Bone marrow (tissue), 2 donors: ENCODE data around the gene REL.
"Not testable (repeated sequence)": the region's sequence is repeated elsewhere in the genome, so short reads cannot be mapped to it uniquely, and the experiment has no call there.

Source experiments
- DNase-seq, 2 donors: peaks; one replicate each; lab custom pipeline; 2025; lab: John Stamatoyannopoulos, UW

The REL gene

DNA sequence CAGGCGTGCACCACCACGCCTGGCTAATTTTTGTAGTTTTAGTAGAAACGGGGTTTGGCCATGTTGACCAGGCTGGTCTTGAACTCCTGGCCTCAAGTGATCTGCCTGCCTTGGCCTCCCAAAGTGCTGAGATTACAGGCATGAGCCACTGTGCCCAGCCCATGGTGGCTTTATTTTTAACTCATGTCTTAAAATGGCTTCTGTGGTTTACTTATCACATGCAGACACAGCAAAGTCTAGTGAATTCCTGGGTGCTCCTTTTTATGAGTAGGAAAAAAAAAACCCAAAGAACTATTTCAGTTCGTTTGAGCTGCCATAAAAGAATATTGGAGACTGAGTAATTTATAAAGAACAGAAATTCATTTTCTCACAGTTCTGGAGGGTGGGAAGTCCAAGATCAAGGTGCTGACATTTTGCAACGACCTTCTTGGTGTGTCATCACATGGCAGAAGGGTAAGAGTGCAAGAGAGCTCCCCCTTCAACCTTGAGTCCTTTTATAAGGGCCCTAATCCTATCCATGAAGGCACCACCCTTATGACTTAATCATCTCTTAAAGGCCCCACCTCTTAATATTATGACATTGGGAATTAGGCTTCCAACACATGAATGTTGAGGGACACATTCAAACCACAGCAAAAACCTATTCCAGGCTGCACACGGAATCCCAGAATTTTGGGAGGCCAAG is 12.6 kb upstream of the REL start:
- DNase-seq: no peak

DNA sequence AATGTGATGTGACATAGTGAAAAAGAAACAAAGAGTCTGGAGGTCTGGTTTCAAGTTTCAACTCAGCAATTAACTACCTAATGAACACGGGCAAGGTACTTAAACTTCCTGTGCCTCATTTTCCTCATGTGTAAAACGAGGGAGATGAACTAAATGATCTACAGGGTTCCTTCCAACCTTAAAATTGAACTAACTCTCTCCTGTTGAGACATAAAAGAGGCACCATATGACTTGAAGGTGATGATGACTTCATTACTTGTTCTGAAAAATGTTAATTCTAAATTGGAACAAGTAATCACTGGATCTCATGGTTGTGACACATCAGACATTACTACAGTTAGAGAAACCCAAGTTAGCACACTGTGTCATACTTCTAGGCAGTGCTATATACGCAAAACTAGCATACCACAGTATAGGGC is 8.9 kb upstream of the REL start:
- DNase-seq: no peak

DNA sequence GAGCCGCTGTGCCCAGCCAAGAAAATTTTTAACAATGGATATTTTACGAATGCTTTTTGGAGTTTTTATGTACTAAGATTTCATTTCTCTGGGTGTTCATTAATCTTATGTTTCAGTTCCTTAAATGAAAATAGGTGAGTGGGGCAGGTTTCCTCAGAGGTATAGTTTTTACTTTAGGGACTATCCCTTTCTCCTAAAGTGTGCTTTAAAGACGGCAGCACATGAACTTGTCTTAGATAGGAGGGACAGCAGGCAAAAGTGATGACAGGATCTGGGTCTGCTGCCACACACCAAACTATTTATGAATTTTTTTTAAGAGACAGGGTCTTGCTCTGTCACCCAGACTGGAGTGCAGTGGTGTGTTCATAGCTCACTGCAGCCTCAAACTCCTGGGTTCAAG is 8.0 kb upstream of the REL start:
- no peak for DNase-seq

DNA sequence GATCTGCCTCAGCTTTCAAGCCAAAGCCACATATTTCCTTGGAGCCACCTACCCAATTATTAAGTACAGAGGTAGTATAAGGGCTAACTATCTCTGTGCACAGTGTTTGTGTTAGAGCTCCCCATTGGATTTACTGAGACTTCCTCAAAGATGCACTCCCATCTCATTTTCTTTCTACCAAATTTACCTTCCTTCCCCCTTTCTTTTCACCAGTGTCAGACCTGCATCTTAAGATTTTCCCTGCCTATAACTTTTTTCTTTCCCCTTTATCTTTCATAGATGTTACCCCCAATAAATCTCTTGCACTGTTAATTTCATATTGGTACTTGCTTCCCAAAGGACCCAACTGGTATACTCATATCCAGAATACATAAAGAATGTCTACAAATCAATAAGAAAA is 5.9 kb upstream of the REL start:
- no peak for DNase-seq

DNA sequence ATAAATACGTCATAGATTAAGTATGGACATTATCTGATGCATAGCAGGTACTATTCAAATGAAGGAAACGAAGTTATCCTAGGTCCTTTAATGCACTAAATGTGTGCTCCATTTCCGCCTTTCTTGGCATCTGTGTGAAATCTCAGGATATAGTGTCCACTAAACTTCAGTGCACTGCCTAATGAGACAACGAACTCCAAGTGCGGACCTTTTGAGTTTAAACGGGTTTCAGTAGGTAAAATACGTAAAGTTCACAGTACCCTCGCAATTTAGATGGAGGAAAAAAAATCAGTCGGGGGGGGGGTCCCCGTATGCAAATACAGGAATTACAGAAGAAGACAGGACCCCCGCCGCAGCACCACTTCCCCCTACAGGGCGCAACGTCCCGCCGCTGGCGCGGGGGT is 729 bp upstream of the REL start:
- no peak for DNase-seq

DNA sequence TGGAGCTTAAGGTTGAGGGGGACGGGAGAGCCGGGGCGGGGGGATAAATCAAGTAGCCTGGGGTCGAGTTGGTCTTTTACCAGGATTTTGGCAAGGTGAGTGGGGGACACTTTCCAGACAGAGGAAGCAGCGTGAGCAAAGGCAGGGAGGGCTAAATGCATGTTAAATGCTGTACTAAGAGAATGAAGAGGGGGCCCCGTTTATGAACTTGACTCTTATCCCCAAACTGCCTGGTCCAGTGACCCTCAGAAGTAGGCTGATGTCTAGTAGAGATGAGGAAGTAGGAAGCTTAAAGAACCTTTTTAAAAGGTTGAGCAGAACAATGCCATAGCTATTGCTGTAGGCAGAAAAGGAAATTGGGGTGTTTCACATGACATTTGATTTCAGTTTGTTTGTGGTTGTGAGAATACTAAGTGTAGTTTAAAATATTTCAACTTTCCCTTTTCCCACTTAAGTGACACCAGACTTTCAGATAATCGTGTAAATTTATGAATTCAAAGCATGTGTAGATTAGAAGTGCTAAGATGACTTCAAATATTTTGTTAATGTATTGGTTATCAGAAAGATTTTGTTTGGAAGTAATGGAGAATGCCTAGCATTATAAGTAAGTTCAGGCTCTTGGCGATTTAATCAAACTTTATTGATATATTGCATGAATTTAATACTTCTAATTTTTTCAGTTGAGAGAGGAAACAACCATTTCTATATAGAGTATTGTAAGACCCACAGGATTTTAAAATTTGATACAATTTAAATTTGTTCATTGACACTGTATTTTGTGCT is 1.8 kb downstream of the REL start:
- peak; percentile 17 to 58 for DNase-seq

DNA sequence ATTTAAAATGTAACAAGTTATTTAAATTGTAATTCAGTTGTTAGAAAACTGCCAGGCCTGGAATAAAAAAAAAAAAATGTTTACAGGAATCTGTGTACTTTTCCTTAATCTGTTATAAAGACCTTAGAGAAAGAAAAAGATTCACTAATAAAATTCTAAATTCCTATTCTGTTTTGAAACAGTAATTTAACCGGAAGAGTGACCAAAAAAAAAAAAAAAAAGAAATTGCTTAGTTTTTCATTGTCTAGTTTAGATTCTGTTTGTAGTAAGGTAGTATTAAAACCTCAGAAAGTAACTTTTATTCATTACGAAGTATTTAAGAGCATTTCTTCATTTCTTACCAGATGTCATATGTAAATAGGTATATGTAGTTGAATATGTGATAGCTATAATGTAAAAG is 2.5 kb downstream of the REL start:
- DNase-seq: no peak

DNA sequence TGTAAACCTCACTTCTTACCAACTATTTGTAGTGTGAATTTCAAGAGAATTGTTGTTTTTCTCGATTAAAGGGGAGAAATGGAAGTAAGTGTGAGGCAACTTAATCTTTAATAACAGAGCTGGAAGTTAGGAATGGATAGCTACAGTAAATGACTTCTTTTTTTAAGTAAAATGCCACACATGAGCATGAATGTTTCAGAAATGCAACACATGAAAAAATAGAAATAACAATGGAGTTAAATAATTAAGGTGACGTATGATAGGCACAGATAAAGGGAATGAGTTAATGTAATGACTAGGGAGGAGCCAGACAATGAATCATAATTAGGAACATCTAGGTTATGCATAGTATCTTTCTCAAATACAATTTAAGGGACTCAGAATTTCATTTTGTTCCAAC is 3.4 kb downstream of the REL start:
- DNase-seq: no peak

DNA sequence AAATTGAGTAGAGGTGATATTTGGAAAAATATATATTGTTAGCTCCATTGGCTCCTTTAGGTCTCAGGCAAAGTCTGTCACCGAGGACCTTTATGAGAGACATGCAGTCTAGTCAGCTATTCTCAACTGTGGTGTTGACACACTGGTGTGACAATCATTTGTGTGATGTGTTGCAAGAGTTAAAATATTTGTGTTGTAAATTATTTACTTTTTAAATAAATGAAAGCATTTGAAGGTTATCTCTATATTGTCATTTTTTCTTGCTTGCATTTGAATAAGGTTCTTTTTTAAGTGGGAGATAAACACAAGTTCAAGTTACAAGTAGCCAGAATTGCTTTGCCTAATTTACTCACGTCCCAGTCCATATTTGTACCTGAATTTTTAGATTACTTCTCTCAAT is 4.3 kb downstream of the REL start:
- DNase-seq: no peak

DNA sequence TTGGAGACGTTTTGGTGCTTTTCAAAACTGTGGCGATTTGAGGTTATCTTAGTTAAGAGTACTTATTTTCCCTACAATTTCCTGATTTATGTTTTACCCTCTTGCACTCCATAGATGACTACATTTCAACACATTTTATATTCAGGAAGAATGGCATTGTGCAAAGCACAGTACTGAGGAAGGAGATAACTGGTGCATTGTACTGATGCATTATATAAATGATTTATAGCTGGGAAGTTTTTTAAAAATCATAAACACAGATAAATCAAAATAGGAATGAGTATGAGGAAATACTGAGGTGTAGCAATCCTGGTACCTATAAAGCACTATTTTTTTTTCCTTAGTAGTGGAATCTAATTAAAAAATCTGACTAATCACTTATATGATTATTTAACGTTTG is 5.6 kb downstream of the REL start:
- no peak for DNase-seq

DNA sequence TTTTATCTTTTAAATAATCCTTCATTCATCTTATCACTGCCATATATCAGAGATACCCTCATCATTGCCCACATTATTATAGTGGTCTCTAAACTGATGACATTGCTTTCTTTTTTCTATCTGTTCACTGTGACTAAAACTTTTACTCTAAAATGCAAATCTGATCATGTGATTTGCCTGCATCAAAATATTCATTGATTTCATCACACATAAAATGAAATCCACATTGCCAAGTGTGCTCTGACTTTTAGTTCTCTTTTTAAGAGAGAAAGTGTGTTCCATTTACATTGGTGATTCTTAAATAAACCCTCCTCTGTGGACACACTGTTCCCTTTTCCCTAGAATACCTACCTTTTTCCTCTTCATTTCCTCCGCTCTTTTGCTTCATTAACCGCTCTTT is 7.5 kb downstream of the REL start:
- DNase-seq: no peak

DNA sequence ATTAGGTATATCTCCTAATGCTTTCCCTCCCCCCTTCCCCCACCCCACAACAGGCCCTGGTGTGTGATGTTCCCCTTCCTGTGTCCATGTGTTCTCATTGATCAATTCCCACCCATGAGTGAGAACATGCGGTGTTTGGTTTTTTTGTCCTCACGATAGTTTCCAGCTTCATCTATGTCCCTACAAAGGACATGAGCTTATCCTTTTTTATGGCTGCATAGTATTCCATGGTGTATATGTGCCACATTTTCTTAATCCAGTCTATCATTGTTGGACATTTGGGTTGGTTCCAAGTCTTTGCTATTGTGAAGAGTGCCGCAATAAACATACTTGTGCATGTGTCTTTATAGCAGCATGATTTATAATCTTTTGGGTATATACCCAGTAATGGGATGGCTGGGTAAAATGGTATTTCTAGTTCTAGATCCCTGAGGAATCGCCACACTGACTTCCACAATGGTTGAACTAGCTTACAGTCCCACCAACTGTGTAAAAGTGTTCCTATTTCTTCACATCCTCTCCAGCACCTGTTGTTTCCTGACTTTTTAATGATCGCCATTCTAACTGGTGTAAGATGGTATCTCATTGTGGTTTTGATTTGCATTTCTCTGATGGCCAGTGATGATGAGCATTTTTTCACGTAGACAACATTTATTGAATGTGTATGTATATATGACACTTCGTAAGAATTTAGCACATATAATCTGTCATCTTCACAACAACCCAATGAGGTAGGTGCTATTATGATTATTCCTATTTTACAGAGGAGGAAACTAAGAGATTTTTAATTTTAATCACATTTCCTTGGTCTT is 8.4 kb downstream of the REL start:
- DNase-seq: not testable (repeated sequence)

DNA sequence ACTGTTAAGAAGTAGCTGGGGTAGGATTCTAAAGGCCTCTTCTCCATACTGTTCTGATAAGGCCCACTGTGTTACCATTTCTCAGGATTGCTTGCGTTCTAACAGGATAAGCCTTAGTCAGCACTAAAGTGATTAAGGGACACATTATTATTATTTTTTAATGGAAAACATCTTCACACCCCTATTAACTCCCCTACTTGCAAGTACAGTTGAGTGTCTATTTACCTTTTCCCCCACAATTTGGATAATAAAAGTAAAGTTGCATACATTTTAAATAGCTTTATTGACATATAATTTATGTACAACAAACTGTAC is 9.0 kb downstream of the REL start:
- no peak for DNase-seq

DNA sequence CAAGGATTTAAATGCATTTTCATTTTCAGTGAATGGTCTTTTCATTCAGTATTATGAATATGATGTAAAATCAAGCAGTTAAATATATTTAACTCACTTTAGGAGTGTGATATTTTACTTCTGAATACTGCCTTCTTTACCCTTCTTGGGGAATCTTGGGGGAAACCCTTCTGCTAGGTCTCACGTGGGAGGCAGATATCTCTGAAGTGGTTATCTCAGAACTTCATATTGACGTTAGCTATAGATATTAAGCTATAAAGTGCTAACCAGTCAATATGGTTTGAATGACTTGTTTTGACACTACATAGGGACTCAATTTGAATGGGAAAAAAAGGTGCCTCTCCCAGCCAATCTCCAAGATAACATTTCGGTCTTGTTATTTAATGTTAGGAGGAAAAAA is 9.8 kb downstream of the REL start:
- no peak for DNase-seq

DNA sequence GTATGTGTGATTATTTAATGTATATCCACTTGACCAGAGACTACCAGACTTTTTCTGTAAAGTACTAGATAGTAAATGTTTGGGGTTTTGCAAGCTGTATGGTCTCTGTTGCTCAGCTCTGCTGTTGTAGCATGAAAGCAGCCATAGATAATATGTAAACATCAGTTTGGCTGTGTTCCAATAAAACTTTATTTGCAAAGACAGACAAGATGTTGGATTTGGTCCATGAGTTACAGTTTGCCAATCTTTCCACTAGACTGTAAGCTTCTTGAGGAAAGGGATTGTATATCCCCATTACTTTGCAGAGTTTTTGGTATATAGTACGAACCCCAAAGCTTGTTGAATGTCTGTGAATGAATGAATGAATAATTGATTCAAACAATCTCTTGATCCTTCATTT is 17.2 kb downstream of the REL start:
- no peak for DNase-seq

DNA sequence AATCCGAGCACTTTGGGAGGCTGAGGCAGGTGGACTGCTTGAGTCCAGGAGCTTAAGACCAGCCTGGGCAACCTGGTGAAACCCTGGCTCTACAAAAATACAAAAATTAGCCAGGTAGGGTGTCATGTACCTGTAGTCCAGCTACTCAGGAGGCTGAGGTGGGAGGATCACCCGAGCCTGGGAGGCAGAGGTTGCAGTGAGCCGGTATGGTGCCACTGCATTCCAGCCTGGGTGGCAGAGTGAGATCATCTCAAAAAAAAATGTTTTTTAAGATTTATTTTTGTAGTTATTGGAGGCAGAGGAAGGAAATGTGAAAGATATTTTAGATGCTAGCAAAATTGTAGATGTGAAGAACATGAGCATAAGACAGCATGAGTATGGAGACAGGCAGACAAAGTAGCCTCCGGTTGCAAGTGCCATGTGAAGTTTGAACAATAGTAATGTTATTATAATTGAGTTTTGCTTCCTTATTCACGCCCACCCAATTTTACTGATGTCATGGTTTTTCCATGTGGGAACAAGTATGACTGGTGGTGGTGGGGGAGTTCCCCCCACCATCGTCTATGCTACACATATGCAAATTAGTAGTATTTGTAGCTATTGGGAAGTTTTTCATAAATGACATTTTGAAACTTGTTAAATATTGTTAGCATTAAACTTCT is 18.0 kb downstream of the REL start:
- no peak for DNase-seq

DNA sequence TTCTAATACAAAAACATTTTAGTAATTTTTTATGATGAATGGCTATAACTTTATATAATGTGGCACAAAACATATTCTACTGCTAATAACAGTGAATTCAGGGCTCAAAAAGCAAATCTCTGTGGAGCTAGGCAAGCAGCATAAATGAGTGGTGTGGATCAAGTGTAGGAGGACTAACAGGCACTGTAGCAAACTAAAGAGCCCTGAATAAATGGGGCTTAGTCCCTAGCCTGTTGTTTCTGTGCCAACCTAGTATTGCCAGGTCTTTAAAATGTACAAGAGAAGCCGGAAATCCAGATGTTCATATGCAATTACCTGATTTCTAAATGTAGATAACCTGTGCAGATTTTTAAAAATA is 18.5 kb downstream of the REL start:
- no peak for DNase-seq

DNA sequence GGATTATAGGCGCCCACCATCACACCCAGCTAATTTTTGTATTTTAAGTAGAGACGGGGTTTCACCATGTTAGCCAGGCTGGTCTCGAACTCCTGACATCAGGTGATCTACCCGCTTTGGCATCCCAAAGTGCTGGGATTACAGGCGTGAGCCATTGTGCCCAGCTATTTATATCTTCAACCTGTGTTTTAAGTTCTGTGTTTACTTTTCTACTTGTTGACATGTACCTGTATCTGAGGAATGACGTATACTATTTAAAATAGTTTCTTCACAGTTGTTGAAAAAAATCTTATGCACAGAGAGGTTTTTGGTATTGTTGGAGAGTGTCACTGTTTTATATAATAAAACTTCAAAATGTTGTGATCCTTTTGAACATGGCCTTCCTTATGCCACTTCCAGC is 19.9 kb downstream of the REL start:
- not testable (repeated sequence) for DNase-seq

DNA sequence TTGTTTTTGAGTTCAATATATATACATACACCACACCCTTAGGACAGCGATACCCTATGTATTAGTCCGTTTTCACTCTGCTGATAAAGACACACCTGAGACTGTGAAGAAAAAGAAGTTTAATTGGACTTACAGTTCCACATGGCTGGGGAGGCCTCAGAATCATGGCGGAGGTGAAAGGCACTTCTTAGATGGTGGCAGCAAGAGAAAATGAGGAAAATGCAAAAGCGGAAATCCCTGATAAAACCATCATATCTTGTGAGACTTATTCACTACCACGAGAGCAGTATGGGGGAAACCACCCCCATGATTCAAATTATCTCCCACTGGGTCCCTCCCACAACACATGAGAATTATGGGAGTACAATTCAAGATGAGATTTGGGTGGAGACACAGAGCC is 24.5 kb downstream of the REL start:
- not testable (repeated sequence) for DNase-seq

DNA sequence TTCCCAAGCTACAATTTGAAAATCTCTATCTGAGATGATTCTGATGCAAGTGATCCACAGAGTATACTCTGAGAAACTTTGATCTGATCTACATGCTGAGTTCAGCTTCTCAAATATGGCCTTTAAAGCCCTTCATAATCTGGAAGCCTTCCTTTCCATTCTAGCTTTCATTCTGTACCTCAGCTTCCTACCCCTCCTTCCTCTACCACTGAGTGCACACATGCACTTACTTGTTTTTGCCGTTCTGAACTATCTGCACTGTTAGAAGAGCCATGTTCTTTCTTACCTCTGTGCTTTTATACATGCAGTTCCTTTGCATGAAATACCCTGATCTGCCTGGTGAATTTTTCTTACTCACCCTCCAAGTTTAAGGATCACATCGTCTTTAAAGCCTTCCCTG is 25.0 kb downstream of the REL start:
- DNase-seq: no peak

DNA sequence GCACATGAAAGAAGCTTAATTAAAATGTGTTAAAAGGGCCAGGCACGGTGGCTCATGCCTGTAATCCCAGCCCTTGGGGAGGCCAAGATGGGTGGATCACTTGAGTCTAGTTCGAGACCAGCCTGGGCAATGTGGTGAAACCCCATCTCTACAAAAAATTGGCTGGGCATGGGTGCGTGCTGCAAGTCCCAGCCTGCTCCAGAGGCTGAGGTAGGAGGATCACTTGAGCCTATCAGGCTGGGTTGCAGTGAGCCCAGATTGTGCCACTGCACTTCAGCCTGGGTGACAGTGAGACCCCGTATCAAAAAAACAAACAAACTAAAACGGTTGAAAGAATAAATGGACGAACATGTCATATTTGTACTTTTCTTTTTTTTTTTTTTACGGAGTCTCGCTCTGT is 26.0 kb downstream of the REL start:
- DNase-seq: no peak

DNA sequence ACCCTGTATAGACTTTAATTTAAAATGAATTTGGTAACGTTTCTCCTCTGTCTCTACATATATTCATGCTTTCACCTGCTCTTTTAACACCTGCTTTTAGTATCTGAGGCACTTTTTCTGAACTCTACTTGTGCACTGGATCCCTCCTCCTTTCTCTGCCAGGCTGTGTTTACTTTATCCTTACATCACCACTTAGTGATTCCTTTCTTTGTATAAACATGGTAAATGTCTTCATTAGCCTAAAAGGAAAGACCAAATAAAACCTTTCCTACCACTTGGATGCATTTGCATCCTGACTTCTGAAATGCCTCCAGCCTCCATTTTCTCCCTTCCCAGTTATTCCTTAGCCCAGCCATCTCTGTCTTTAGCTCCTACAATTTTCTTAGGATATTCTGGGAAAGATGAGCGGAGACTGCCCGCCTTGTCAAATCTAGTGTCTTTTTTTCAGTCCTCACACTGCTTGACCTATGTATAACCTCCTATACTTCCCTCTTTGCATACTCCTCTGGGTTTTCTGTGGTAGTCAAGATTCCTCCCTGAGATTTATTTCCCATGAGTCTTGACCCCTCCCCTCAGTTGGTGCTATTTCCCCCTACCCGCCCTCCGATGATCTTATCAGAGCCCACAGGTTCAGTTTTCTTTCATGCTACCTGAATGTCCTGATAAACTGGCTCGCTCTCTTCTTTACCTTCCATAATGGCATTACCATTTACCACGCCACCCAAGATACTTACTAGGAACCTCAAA is 44.8 kb downstream of the REL start:
- DNase-seq: no peak
